IPS DF 4.7 (cell line): ENCODE results near the gene NOP16.

Source experiments
- DNase-seq: peaks from one replicate; pipeline ENCODE4 v3.0.0-alpha.2; 2013; ENCODE audit warnings: low spot score; ENCODE audit errors: extremely low read depth

NOP16 gene

DNA sequence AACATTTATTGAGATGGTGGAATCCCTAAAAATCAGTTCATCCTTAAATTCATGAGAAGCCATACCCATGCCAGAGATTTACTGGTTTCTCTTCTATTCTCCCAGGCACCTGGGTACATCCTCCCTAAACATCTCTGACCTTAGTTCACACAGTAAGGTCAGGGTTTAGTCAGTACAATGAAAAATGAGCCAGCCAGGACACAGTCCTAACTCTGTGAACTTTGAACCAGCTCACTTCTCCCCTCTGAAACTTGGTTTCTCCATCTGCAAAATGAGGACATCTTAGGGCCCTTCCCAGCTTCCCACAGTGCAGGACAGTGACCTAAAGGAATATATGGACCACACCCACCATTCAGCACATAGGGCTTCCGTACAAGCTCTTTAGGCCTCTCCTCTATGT lies 1.9 kb downstream of the NOP16 start:
- no peak for DNase-seq

- no peak for DNase-seq
Measured at GRCh38 chr5:176384991-176385390, 3.4 kb downstream of the NOP16 start.

DNA sequence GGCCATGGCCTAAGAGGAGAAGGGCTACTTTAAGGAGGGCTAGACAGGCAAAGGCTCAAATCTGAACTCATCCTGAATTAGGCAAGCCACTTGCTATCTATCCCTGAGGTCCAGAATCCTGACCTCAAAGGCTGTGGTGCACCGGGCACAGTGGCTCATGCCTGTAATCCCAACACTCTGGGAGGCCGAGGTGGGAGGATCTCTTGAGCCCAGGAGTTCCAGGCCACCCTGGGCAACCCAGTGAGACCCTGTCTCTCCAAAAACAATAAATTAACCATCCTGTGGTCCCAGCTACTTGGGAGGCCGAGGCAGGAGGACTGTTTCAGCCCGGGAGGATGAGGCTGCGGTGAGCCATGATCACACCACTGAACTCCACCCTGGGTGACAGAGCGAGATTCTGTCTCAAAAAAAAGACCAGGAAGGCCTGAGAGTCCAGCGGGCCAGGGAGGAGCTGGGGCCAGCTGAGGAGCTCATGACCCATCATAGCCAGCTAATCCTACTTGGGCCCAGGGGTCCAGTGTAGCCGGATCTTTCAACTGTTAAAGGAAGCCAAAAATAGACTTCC lies 4.0 kb downstream of the NOP16 start:
- no peak for DNase-seq

GRCh38 chr5:176383961-176384360 lies 4.4 kb downstream of the NOP16 start:
- no peak for DNase-seq

GRCh38 chr5:176383248-176383905 lies 5.0 kb downstream of the NOP16 start:
- no peak for DNase-seq

- DNase-seq, result no peak
Measured at GRCh38 chr5:176382721-176383120, 5.7 kb downstream of the NOP16 start.

GRCh38 chr5:176381979-176382378 lies 6.4 kb downstream of the NOP16 start:
- no peak for DNase-seq

DNA sequence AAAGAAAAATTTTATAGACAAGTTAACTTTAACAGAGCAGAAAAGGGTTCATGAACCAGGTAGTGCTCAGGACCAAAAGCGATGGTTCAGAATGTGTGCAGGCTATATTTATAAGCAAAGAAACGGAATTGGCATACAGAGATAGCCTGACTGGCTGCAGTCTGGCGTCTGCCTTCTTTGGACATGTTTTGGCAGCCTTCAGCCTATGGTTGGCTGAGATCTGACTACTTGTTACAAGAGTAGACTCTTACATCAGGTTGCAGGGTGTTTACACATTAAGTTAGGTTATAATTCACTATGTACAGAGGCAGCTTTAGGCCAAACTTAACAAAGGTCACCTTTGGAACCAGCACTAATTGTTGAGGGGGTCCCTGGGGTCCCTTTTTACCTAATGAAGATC lies 7.0 kb downstream of the NOP16 start:
- no peak for DNase-seq

DNA sequence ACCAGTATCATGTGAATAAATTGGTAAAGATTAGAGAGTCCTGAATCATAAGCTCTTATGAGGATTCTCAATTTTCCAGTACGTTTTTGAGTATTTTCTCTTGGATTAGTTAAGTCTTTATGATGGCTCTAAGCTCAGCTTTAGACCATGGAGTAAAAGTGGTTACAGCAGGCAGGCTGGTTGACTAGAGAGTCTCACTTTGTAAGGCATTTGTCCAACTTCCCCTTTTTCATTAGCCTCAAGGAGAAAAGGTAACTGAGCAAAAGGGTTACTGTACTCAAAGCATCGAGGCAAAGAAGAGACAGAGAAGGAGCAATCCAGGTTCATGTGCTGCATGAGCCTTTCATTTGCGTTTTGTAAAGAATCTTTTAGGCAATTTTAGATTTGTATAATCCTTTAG lies 8.5 kb downstream of the NOP16 start:
- no peak for DNase-seq

- no peak for DNase-seq
Measured at GRCh38 chr5:176373100-176373818, 15.1 kb downstream of the NOP16 start.

DNA sequence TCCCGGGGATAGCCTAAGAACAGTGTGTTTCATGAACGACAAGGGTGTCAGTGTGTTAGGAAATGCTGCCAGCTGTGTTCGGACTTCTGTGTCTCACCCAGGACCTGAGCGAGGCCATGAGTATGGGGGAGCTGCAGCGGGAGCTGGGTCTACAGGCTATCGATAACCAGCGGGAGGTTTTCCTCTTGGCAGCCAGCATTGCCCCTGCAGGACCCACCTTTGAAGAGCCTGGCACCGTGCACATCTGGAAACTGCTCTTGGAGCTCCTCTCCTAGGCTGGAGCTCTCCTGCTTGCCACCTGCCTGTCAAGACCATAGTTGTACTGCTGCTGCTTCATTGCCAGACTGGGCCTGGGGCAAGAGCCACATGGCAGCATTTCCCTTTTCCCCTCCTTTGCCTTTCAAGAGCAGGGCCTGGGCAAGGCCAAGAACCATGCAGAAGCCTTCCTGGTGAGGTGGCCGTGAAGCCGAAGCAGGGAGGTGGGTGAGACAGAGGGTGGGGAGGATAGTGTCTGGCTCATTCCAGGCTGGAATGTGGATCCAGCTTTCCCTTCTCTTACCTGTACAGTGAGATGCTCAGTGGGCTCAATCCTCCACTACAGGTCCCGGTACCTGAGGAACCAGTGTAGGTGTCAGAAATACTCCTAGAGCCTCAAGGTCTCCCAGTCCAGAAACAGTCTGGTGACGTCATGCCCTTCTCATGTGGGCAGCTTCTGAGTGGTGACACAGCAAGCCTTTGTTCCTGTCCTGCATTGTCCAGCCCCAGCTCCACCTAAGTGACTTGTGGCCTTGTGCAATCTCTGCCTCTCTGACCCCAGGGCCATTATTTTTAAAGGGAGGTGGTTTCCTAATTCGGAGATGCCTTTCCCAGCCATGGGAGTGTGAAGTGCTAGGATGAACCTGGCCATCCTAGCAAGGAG lies 16.5 kb downstream of the NOP16 start:
- DNase-seq, result no peak

DNA sequence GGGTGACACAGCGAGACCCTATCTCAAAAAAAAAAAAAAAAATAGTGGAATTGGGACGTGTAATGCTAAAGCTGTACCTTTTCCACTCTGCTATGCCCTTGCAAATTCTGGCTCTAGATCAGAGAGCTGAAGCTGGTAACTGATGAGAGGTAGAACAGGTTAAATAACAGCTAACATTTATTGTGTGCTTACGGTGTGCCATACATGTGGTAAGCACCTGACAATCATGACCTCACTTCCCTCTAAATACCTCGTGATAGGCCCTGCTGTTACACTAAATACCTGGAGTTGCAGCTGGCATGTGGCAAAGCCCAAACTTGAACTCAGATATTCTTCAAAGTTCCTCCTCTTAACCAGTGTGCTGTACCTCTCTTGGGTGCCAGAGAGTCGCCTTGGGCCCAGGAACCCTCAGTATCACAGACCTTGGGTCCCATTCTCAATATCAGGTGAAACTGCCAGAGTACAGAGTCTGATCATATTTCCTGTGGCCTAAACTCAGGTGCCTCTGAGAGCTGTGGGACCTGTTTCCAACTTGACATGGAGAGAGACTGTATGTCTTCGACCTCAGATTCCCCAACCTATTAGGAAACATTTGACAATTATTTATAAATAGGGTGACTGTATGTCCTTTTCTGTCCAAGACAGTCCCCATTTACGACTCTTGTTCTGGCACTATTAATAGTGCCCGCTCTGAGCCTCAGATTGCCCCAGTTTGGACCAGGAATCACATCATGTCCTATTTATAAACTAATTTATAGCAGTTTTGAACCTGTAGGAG lies 18.3 kb downstream of the NOP16 start:
- no peak for DNase-seq

DNA sequence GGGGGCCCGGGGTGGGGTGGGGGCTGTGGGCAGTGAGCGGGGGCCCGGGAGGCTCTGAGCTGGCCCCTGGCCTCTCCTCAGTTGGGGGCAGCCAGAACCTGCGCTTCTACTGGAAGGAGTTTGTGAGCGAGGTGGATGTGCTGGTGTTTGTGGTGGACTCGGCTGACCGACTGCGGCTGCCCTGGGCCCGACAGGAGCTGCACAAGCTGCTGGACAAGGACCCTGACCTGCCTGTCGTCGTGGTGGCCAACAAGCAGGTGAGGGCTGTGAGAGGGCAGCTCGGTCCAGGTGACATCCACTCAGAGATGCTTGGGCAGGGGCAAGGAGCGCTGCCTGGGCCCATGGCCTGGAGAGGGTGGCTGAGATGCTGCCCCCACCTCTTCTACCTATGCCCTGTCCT lies 19.7 kb downstream of the NOP16 start:
- no peak for DNase-seq

DNA sequence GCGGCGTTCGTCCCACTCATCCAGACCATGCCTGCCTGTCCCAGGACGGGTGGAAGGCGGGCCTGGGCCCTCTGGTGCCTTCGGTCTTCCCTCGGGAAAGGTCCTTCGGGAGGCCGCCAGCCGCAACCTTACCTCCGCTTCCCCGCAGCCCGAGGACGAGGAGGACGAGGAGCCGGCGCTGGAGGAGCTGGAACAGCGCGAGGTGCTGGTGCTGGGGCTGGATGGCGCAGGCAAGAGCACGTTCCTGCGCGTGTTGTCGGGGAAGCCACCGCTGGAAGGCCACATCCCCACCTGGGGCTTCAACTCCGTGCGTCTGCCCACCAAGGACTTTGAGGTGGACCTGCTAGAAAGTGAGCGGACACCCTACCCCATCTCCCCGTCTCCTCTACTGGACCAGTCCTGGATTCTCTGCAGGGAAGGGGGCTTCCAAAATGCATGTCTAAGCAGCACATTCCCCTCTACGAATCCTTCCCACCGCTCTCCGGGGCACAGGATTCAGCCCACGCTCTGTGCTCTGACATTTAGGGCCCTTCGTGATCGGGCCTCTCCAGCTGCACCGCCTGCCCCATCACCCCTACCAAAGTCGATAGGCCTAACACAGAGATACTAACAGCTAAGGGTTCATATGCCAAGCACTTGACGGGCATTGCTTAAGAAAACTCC lies 22.0 kb downstream of the NOP16 start:
- DNase-seq, result no peak

DNA sequence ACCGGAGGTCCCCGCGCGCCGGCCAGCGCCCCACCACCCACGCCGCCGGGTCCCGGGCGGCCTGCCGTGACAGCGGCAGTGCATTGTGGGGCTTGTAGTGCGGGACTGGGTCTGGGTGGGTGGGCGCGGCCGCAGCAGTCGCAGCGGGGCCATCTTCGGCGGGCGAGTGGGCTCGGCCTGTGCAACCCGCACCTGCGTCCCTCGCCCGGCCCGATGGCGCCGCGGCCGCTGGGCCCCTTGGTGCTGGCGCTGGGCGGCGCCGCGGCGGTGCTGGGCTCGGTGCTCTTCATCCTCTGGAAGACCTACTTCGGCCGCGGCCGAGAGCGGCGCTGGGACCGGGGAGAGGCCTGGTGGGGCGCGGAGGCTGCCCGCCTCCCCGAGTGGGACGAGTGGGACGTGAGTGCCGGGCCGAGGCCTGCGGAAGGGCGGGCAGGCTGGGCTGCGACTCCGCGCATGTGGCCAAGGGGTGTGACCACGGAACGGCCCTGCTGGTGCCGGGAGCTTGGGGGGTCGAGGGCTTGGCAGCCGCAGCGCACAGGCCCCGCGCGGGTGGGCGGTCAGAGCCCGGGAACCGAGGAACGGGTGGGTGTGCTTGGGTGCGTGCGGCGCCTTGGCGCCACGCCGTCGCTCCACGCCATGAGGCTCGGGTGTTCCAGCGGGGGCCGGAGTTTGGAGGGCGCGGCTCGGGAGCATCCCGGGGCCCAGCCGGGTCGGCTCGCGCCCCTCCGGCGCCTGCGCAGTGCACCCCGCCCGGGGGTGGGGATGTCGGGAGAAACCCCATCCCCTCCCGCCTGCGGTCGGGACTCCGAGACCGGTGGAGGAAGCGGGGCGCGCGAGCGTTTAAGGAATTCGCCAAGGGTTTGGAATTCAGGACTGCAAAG lies 22.8 kb downstream of the NOP16 start, which contains the start of gene ARL10:
ARL10 (plus strand) TSS at position 137 of the 881 bp plus-strand sequence; CDS start at position 214, 77 bp downstream.
- no peak for DNase-seq

- no peak for DNase-seq
Measured at GRCh38 chr5:176364765-176365350, 23.5 kb downstream of the NOP16 start.

DNA sequence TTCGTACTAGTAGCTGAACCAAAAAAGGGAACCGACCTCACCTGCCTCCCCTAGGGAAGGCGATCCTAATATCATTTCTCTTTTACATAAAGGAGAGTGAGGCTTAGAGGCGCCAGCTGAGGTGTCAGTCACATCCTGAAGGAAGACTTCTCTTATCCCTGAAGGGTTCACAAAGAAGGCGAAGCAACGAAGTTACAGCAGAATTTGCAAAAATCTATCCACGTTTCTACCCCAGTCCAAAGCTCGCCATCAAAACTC lies 26.2 kb downstream of the NOP16 start:
- DNase-seq, result no peak

GRCh38 chr5:176361437-176362232 lies 26.8 kb downstream of the NOP16 start, which contains the start of gene KIAA1191:
KIAA1191 (minus strand) TSS chr5:176361764; CDS start chr5:176359508, 2,256 bp downstream.
- peak; percentile 30 for DNase-seq
